HPDE6-E6E7 (cell line): Measurements from ENCODE around the gene CCL21.

Experiments used
- DNase-seq: peaks from one replicate; pipeline ENCODE4 v3.0.0; 2011; ENCODE audit warnings: missing footprints; ENCODE audit errors: extremely low spot score

Gene CCL21

GRCh38 chr9:34707130-34707529 lies 2.8 kb downstream of the CCL21 start:
- no peak for DNase-seq

- DNase-seq, result peak; percentile 79
Observed at GRCh38 chr9:34701769-34702736, 7.9 kb downstream of the CCL21 start.

GRCh38 chr9:34701023-34701768 lies 8.7 kb downstream of the CCL21 start:
- DNase-seq, result peak; percentile 60

GRCh38 chr9:34694811-34695210 lies 15.1 kb downstream of the CCL21 start:
- DNase-seq, result no peak

- DNase-seq, result no peak
Observed at GRCh38 chr9:34693560-34693959, 16.4 kb downstream of the CCL21 start.

- no peak for DNase-seq
Observed at GRCh38 chr9:34691936-34692315, 18.0 kb downstream of the CCL21 start.

GRCh38 chr9:34690983-34691935 lies 18.7 kb downstream of the CCL21 start, which contains the start of gene CCL19:
Gene CCL19 (minus strand): TSS chr9:34691276. CDS start chr9:34691139, 137 bp downstream.
- DNase-seq, result no peak

GRCh38 chr9:34689512-34689911 lies 20.4 kb downstream of the CCL21 start:
- DNase-seq, result no peak

- DNase-seq, result no peak
Observed at GRCh38 chr9:34689116-34689470, 20.8 kb downstream of the CCL21 start.

- DNase-seq, result no peak
Observed at GRCh38 chr9:34688329-34689115, 21.4 kb downstream of the CCL21 start.

- no peak for DNase-seq
Observed at GRCh38 chr9:34687276-34688030, 22.5 kb downstream of the CCL21 start.

- DNase-seq, result no peak
Observed at GRCh38 chr9:34686732-34687131, 23.2 kb downstream of the CCL21 start.

GRCh38 chr9:34686231-34686630 lies 23.7 kb downstream of the CCL21 start:
- no peak for DNase-seq

- DNase-seq, result no peak
Observed at GRCh38 chr9:34685591-34685990, 24.3 kb downstream of the CCL21 start.

- no peak for DNase-seq
Observed at GRCh38 chr9:34684816-34685215, 25.1 kb downstream of the CCL21 start.

- DNase-seq, result no peak
Observed at GRCh38 chr9:34684145-34684544, 25.8 kb downstream of the CCL21 start.

- no peak for DNase-seq
Observed at GRCh38 chr9:34675869-34676268, 34.1 kb downstream of the CCL21 start.

- DNase-seq, result peak; percentile 61
Observed at GRCh38 chr9:34675048-34675714, 34.8 kb downstream of the CCL21 start.

GRCh38 chr9:34674440-34674839 lies 35.5 kb downstream of the CCL21 start:
- DNase-seq, result no peak

- DNase-seq, result no peak
Observed at GRCh38 chr9:34671307-34671706, 38.6 kb downstream of the CCL21 start.
